Fibroblast of mammary gland (primary cell): ENCODE results near the gene JAZF1.

ENCODE experiments used
- DNase-seq: peaks from one replicate; pipeline ENCODE4 v3.0.0-alpha.2; 2010; ENCODE audit warnings: low read depth
- H3K4me3 ChIP-seq: 2 replicates; pipeline ENCODE4 v1.5.1; 2011; ENCODE audit warnings: low read depth, mild to moderate bottlenecking, low read length, moderate library complexity; ENCODE audit not compliant: control insufficient read depth
- CTCF ChIP-seq: conservative IDR thresholded peaks from 2 replicates; pipeline ENCODE4 v1.5.1; 2011; ENCODE audit warnings: low read depth, low read length, inconsistent platforms; ENCODE audit not compliant: control insufficient read depth, insufficient read depth

The JAZF1 gene

GRCh38 chr7:27905951-27906350, 274.6 kb downstream of the JAZF1 start:
- H3K4me3 ChIP-seq, result no peak overlapping the region
- no peak for DNase-seq
- TF ChIP-seq CTCF, result no peak

GRCh38 chr7:27901028-27901760, 279.4 kb downstream of the JAZF1 start:
- H3K4me3 ChIP-seq, result peak overlapping the region; percentile 6
- DNase-seq, result peak; percentile 71
- TF ChIP-seq CTCF, result no peak

GRCh38 chr7:27900006-27900405, 280.6 kb downstream of the JAZF1 start:
- peak; percentile 42 for DNase-seq
- no peak for TF ChIP-seq CTCF
- H3K4me3 ChIP-seq, result no peak overlapping the region

GRCh38 chr7:27899601-27900000, 281.0 kb downstream of the JAZF1 start:
- DNase-seq, result peak; percentile 11
- H3K4me3 ChIP-seq, result no peak overlapping the region
- TF ChIP-seq CTCF, result no peak

- DNase-seq, result no peak
- no peak for TF ChIP-seq CTCF
- H3K4me3 ChIP-seq, result no peak overlapping the region
Observed at GRCh38 chr7:27897441-27897847, 283.2 kb downstream of the JAZF1 start.

GRCh38 chr7:27897001-27897400, 283.6 kb downstream of the JAZF1 start:
- DNase-seq, result no peak
- no peak for TF ChIP-seq CTCF
- H3K4me3 ChIP-seq, result no peak overlapping the region

GRCh38 chr7:27895551-27895950, 285.0 kb downstream of the JAZF1 start:
- TF ChIP-seq CTCF, result no peak
- DNase-seq, result no peak
- no peak overlapping the region for H3K4me3 ChIP-seq
